CD4-positive, alpha-beta T cell (primary cell): ENCODE results near the gene PITRM1. TPM values are rescaled to one million over a fixed set of nuclear protein-coding genes. Genes with fewer than 3 reads are reported as not detected.

Experiments
- ATAC-seq: fragments of 200-7000 bp; cut with Tn5 transposase; one replicate; pipeline ENCODE4 v1.10.0; 2022; ENCODE audit warnings: mild to moderate bottlenecking; ENCODE audit not compliant: poor library complexity
- CTCF ChIA-PET: fragments of 350-600 bp; sonication (Branson Sonifier 250); formaldehyde crosslinking; loops from one replicate; lab custom pipeline; 2021; ENCODE audit warnings: antibody characterized with exemption, inconsistent platforms; lab: Charles Lee
- POLR2A ChIA-PET: fragments of 350-600 bp; sonication (Branson Sonifier 250); formaldehyde crosslinking; loops from one replicate; lab custom pipeline; 2021; ENCODE audit warnings: antibody characterized with exemption, inconsistent platforms; lab: Charles Lee
- DNase-seq, 14 experiments: peaks; one replicate each; pipeline ENCODE4 v3.0.0-alpha.2; 2013 to 2020; ENCODE audit warnings: mixed read lengths in 2 of 14
- H3K27ac ChIP-seq, 2 donors: one replicate each; pipeline versions ENCODE4 v1.5.1 to v1.7.0; 2013; ENCODE audit warnings: low read length in 2 of 2, low read depth in 1 of 2, mild to moderate bottlenecking in 1 of 2
- H3K27me3 ChIP-seq, 2 experiments: 1 replicate in 1 of 2; 2 replicates in 1 of 2; pipeline versions ENCODE4 v1.6.1 to v1.7.0; 2013; ENCODE audit warnings: low read length in 2 of 2, control low read depth in 1 of 2, mild to moderate bottlenecking in 1 of 2, moderate library complexity in 1 of 2; ENCODE audit not compliant: insufficient read depth in 2 of 2, control insufficient read depth in 1 of 2
- H3K36me3 ChIP-seq: one replicate; pipeline ENCODE4 v1.6.1; 2013; ENCODE audit warnings: low read length, control low read depth; ENCODE audit not compliant: insufficient read depth
- H3K4me1 ChIP-seq: one replicate; pipeline ENCODE4 v1.6.1; 2013; ENCODE audit warnings: low read length, control low read depth; ENCODE audit not compliant: insufficient read depth
- H3K4me3 ChIP-seq: one replicate; pipeline ENCODE4 v1.5.1; 2013; ENCODE audit warnings: mild to moderate bottlenecking, low read length, moderate library complexity
- H3K9me3 ChIP-seq, 2 experiments: 1 replicate in 1 of 2; 2 replicates in 1 of 2; pipeline versions ENCODE4 v1.6.1 to v1.7.0; 2013; ENCODE audit warnings: low read length in 2 of 2, mild to moderate bottlenecking in 2 of 2, control low read depth in 1 of 2, moderate library complexity in 1 of 2; ENCODE audit not compliant: control insufficient read depth in 1 of 2, insufficient read depth in 1 of 2
- H3K27ac Mint-ChIP-seq: one replicate; pipeline ENCODE4 v1.8.0; 2020; ENCODE audit warnings: mixed read lengths
- H3K27me3 Mint-ChIP-seq: one replicate; pipeline ENCODE4 v1.8.0; 2021; ENCODE audit warnings: mixed read lengths
- H3K36me3 Mint-ChIP-seq: one replicate; pipeline ENCODE4 v1.8.0; 2021; ENCODE audit warnings: low read depth, mixed read lengths
- H3K4me1 Mint-ChIP-seq: one replicate; pipeline ENCODE4 v1.8.0; 2021; ENCODE audit warnings: low read depth, mixed read lengths
- H3K4me3 Mint-ChIP-seq: one replicate; pipeline ENCODE4 v1.8.0; 2020; ENCODE audit warnings: mild to moderate bottlenecking, mixed read lengths
- H3K9me3 Mint-ChIP-seq: one replicate; pipeline ENCODE4 v1.8.0; 2020; ENCODE audit warnings: mixed read lengths
- CTCF ChIP-seq: fragments of 200-600 bp; IDR thresholded peaks from one replicate; pipeline ENCODE4 v1.8.0; 2022; ENCODE audit warnings: antibody characterized with exemption, mild to moderate bottlenecking
- intact Hi-C, 2 experiments: fragments of 100-400 bp; cut with DNase I in 1 of 2; cut with micrococcal nuclease in 1 of 2; formaldehyde crosslinking; loops; one replicate each; pipeline versions ENCODE4 v1.15.1 to v1.9.0; 2023 to 2025; cut with DNase I, micrococcal nuclease
- total RNA-seq, 174 experiments: library from RNA in 2 of 174; stranded (reverse) in 2 of 174; gene quantifications; one replicate each; pipeline ENCODE4 v1.2.3 and lab custom pipeline; 2021 to 2026

PITRM1 gene
- total RNA-seq, 2 experiments from 2014 or later: 76.7 to 77.8 TPM

GRCh38 chr10:3146289-3146688, 26.3 kb downstream of the PITRM1 start:
- no peak for TF ChIP-seq CTCF
- no peak for DNase-seq
- H3K4me1 ChIP-seq: no peaks in the 10 kb centered on the region
- Mint-ChIP-seq H3K27ac (no peak overlapping the region), H3K36me3 (peaks cover 95% of the 10 kb centered on the region), H3K4me3 (no peak overlapping the region), H3K27me3 (no peaks in the 10 kb centered on the region), H3K4me1 (no peaks in the 10 kb centered on the region), H3K9me3 (no peaks in the 10 kb centered on the region)
- no peak overlapping the region for H3K4me3 ChIP-seq
- POLR2A ChIA-PET: no interaction called here
- H3K9me3 ChIP-seq: no peaks in the 10 kb centered on the region
- H3K27me3 ChIP-seq: no peaks in the 10 kb centered on the region
- no peak for ATAC-seq
- intact Hi-C loops: no loop called here
- H3K36me3 ChIP-seq: peaks cover 87% of the 10 kb centered on the region
- CTCF ChIA-PET: no interaction called here
- no peak overlapping the region for H3K27ac ChIP-seq

- Mint-ChIP-seq H3K36me3 (peaks cover 95% of the 10 kb centered on the region), H3K4me1 (no peaks in the 10 kb centered on the region), H3K4me3 (no peak overlapping the region), H3K27me3 (no peaks in the 10 kb centered on the region), H3K27ac (no peak overlapping the region), H3K9me3 (no peaks in the 10 kb centered on the region)
- Histone ChIP-seq H3K9me3 (no peaks in the 10 kb centered on the region), H3K4me3 (no peak overlapping the region), H3K27ac (no peak overlapping the region), H3K27me3 (no peaks in the 10 kb centered on the region), H3K4me1 (no peaks in the 10 kb centered on the region), H3K36me3 (peaks cover 86% of the 10 kb centered on the region)
- ChIA-PET POLR2A (no interaction called here), CTCF (no interaction called here)
- no peak for TF ChIP-seq CTCF
- ATAC-seq: no peak
- intact Hi-C loops: no loop called here
- no peak for DNase-seq
These were observed 27.2 kb downstream of the PITRM1 start for GRCh38 chr10:3145366-3145765.

- no peak for DNase-seq
- H3K9me3 Mint-ChIP-seq: no peaks in the 10 kb centered on the region
- H3K4me3 ChIP-seq: no peak overlapping the region
- H3K4me1 Mint-ChIP-seq: no peaks in the 10 kb centered on the region
- ATAC-seq: no peak
- intact Hi-C loops: no loop called here
- H3K27ac Mint-ChIP-seq: no peak overlapping the region
- TF ChIP-seq CTCF: no peak
- peaks cover 92% of the 10 kb centered on the region for H3K36me3 ChIP-seq
- CTCF ChIA-PET: no interaction called here
- POLR2A ChIA-PET: no interaction called here
- H3K9me3 ChIP-seq: no peaks in the 10 kb centered on the region
- no peak overlapping the region for H3K27ac ChIP-seq
- no peaks in the 10 kb centered on the region for H3K4me1 ChIP-seq
- H3K4me3 Mint-ChIP-seq: no peak overlapping the region
- no peaks in the 10 kb centered on the region for H3K27me3 ChIP-seq
- H3K36me3 Mint-ChIP-seq: peaks cover 95% of the 10 kb centered on the region
- H3K27me3 Mint-ChIP-seq: no peaks in the 10 kb centered on the region
These were observed 28.7 kb downstream of the PITRM1 start for GRCh38 chr10:3143791-3144434.
